HepG2 (cell line): ENCODE results near the gene AFAP1. TPM values are rescaled to one million over a fixed set of nuclear protein-coding genes. Genes with fewer than 3 reads are reported as not detected.

Experiments used
- BCL3 ChIP-seq: sonication (generic); formaldehyde crosslinking; IDR thresholded peaks from 2 replicates; pipeline ENCODE4 v1.5.1; 2020; ENCODE audit warnings: mild to moderate bottlenecking, missing genetic modification reagents, moderate library complexity
- CBFB ChIP-seq: sonication (generic); formaldehyde crosslinking; IDR thresholded peaks from 2 replicates; pipeline ENCODE4 v1.4.0; 2020; ENCODE audit warnings: missing genetic modification reagents
- CBX2 ChIP-seq, 2 experiments: fragments of 200-600 bp in 1 of 2; sonication (generic); formaldehyde crosslinking in 1 of 2; IDR thresholded peaks; 2 replicates each; pipeline versions ENCODE4 v1.7.0 to v1.8.1; 2018 to 2022; ENCODE audit warnings: low read depth in 2 of 2, low read length in 1 of 2, mild to moderate bottlenecking in 1 of 2, missing genetic modification reagents in 1 of 2
- DZIP1 ChIP-seq: sonication (generic); formaldehyde crosslinking; IDR thresholded peaks from 2 replicates; pipeline ENCODE4 v1.5.0; 2020; ENCODE audit warnings: mild to moderate bottlenecking, missing genetic modification reagents
- ETS1 ChIP-seq: sonication (generic); formaldehyde crosslinking; IDR thresholded peaks from 2 replicates; pipeline ENCODE4 v1.4.0; 2020; ENCODE audit warnings: missing genetic modification reagents
- GATA4 ChIP-seq: sonication (generic); IDR thresholded peaks from 2 replicates; pipeline ENCODE4 v1.6.1; 2016; ENCODE audit warnings: antibody characterized with exemption, low read depth, borderline replicate concordance
- HINFP ChIP-seq: sonication (generic); formaldehyde crosslinking; IDR thresholded peaks from 2 replicates; pipeline ENCODE4 v1.4.0; 2020; ENCODE audit warnings: low read depth, mild to moderate bottlenecking, missing genetic modification reagents
- HNF1B ChIP-seq: sonication (generic); formaldehyde crosslinking; IDR thresholded peaks from 2 replicates; pipeline ENCODE4 v1.5.1; 2020; ENCODE audit warnings: mild to moderate bottlenecking, moderate library complexity, missing genetic modification reagents
- ISX ChIP-seq: sonication (generic); formaldehyde crosslinking; conservative IDR thresholded peaks from 2 replicates; pipeline ENCODE4 v1.5.0; 2020; ENCODE audit warnings: missing genetic modification reagents
- MYC ChIP-seq: sonication (generic); formaldehyde crosslinking; IDR thresholded peaks from 2 replicates; pipeline ENCODE4 v1.9.0; 2021; ENCODE audit warnings: missing genetic modification reagents, borderline replicate concordance
- NCOA1 ChIP-seq: sonication (generic); formaldehyde crosslinking; IDR thresholded peaks from 2 replicates; pipeline ENCODE4 v1.9.0; 2021; ENCODE audit warnings: missing genetic modification reagents
- RFX3 ChIP-seq: IDR thresholded peaks from 2 replicates; pipeline ENCODE4 v1.6.1; 2016; ENCODE audit warnings: missing biosample characterization, missing genetic modification reagents
- YY1 ChIP-seq: IDR thresholded peaks from 2 replicates; pipeline ENCODE4 v1.6.1; 2011; ENCODE audit warnings: low read length, low read depth, moderate library complexity, mild to moderate bottlenecking; ENCODE audit not compliant: insufficient read depth, insufficient replicate concordance
- ZBTB38 ChIP-seq: sonication (generic); formaldehyde crosslinking; IDR thresholded peaks from 2 replicates; pipeline ENCODE4 v1.5.1; 2020; ENCODE audit warnings: mild to moderate bottlenecking, missing genetic modification reagents
- ZNF282 ChIP-seq: fragments of 450-650 bp; IDR thresholded peaks from 2 replicates; pipeline ENCODE4 v1.6.1; 2018; ENCODE audit not compliant: partially characterized antibody
- ZNF512 ChIP-seq: sonication (generic); formaldehyde crosslinking; IDR thresholded peaks from 2 replicates; pipeline ENCODE4 v1.4.0; 2020; ENCODE audit warnings: mild to moderate bottlenecking, missing genetic modification reagents
- ZNF740 ChIP-seq: sonication (generic); formaldehyde crosslinking; IDR thresholded peaks from 2 replicates; pipeline ENCODE4 v1.4.0; 2020; ENCODE audit warnings: missing genetic modification reagents
- polyA plus RNA-seq, 8 experiments: library from polyadenylated mRNA; depleted of rRNA in 3 of 8; stranded (reverse) in 7 of 8; unstranded in 1 of 8; fragments of >200 nt; fragmentation: Illumina TruSeq in 4 of 8; extraction: Trizol in 4 of 8; gene quantifications; 2 replicates each; pipeline versions ENCODE4 v1.2.1 to v1.2.3, GENCODE V29; 2011 to 2016; ENCODE audit warnings: low read depth in 4 of 8, missing spikeins in 1 of 8, mixed read lengths in 1 of 8; ENCODE audit not compliant: insufficient read depth in 1 of 8
- total RNA-seq, 5 experiments: library from RNA; depleted of rRNA; stranded (reverse); fragments of >200 nt; fragmentation: Illumina TruSeq; extraction: Trizol; gene quantifications; 2 replicates each; pipeline ENCODE4 v1.2.3, GENCODE V29; 2016; ENCODE audit warnings: low read depth in 1 of 5

The AFAP1 gene
- total and polyA plus RNA-seq, 2 of the 13 experiments (the other 11 are each of a cell fraction or from before 2014, with no cell fraction given) = 2.5 TPM

- TF ChIP-seq BCL3 = no peak
- no peak for TF ChIP-seq RFX3 (CRISPR knock-in tag)
- TF ChIP-seq MYC (CRISPR knock-in tag) = no peak
- TF ChIP-seq ISX = no peak
- no peak for TF ChIP-seq GATA4
- no peak for TF ChIP-seq NCOA1 (CRISPR knock-in tag)
- TF ChIP-seq DZIP1 (CRISPR knock-in tag) = no peak
- TF ChIP-seq HINFP (CRISPR knock-in tag) = no peak
- TF ChIP-seq HNF1B (CRISPR knock-in tag) = peak; percentile 34; the same call in 1 of the 2 replicates
- TF ChIP-seq CBFB (CRISPR knock-in tag) = no peak
- no peak for TF ChIP-seq CBX2 (IDR thresholded peaks at IDR 0.05; ENCODE audit: low read depth, low read length)
- TF ChIP-seq CBX2 (CRISPR knock-in tag; IDR thresholded peaks at IDR 0.05; ENCODE audit: low read depth) = no peak
- no peak for TF ChIP-seq YY1
- TF ChIP-seq ZNF740 (CRISPR knock-in tag) = no peak
- TF ChIP-seq ETS1 (CRISPR knock-in tag) = no peak
- TF ChIP-seq ZNF282 = no peak
- TF ChIP-seq ZBTB38 (CRISPR knock-in tag) = no peak
- TF ChIP-seq ZNF512 (CRISPR knock-in tag) = no peak
Observed at GRCh38 chr4:7843831-7844593, 95.6 kb downstream of the AFAP1 start (continued).
